Astrocyte (in vitro differentiated cells and primary cell): Measurements from ENCODE around the gene GPLD1. TPM values are rescaled to one million over a fixed set of nuclear protein-coding genes. Genes with fewer than 3 reads are reported as not detected.

ENCODE experiments used
- DNase-seq: peaks from one replicate; pipeline ENCODE4 v3.0.0-alpha.2; 2010; ENCODE audit warnings: low read depth
- FAIRE-seq: peaks from 2 replicates; lab custom pipeline; 2011; peaks lifted over from hg19 to GRCh38; lab: Jason Lieb, UNC
- H2AFZ ChIP-seq: 2 replicates; pipeline ENCODE4 v1.6.0; 2012; ENCODE audit warnings: low read depth, low read length, inconsistent platforms
- H3K27ac ChIP-seq: 2 replicates; pipeline ENCODE4 v1.5.1; 2011; ENCODE audit warnings: low read depth, low read length, inconsistent platforms
- H3K27me3 ChIP-seq: 2 replicates; pipeline ENCODE4 v1.6.0; 2011; ENCODE audit warnings: low read length, inconsistent platforms; ENCODE audit not compliant: insufficient read depth
- H3K36me3 ChIP-seq: 2 replicates; pipeline ENCODE4 v1.5.1; 2011; ENCODE audit warnings: low read length, inconsistent platforms; ENCODE audit not compliant: insufficient read depth
- H3K4me1 ChIP-seq: 2 replicates; pipeline ENCODE4 v1.5.1; 2011; ENCODE audit warnings: low read length, inconsistent platforms; ENCODE audit not compliant: insufficient read depth
- H3K4me2 ChIP-seq: 2 replicates; pipeline ENCODE4 v1.6.0; 2012; ENCODE audit warnings: low read length, inconsistent platforms
- H3K4me3 ChIP-seq: 2 replicates; pipeline ENCODE4 v1.5.1; 2011; ENCODE audit warnings: low read depth, mild to moderate bottlenecking, low read length, inconsistent platforms; ENCODE audit not compliant: insufficient read depth
- H3K79me2 ChIP-seq: 2 replicates; pipeline ENCODE4 v1.6.0; 2012; ENCODE audit warnings: mild to moderate bottlenecking, low read length, inconsistent platforms; ENCODE audit not compliant: insufficient read depth
- H3K9ac ChIP-seq: 2 replicates; pipeline ENCODE4 v1.6.0; 2012; ENCODE audit warnings: mild to moderate bottlenecking, low read length, inconsistent platforms
- H3K9me3 ChIP-seq: 2 replicates; pipeline ENCODE4 v1.5.1; 2012; ENCODE audit warnings: low read depth, mild to moderate bottlenecking, low read length, inconsistent platforms; ENCODE audit not compliant: insufficient read depth
- H4K20me1 ChIP-seq: 2 replicates; pipeline ENCODE4 v1.6.0; 2012; ENCODE audit warnings: low read length, inconsistent platforms; ENCODE audit not compliant: insufficient read depth
- H3K27ac Mint-ChIP-seq: one replicate; pipeline ENCODE4 v1.8.0; 2021; ENCODE audit warnings: mild to moderate bottlenecking, mixed read lengths; ENCODE audit not compliant: unreplicated experiment
- H3K27me3 Mint-ChIP-seq: one replicate; pipeline ENCODE4 v1.8.0; 2021; ENCODE audit warnings: low read depth, mixed read lengths; ENCODE audit not compliant: unreplicated experiment
- H3K36me3 Mint-ChIP-seq: one replicate; pipeline ENCODE4 v1.8.0; 2021; ENCODE audit warnings: low read depth, mixed read lengths; ENCODE audit not compliant: unreplicated experiment
- H3K4me1 Mint-ChIP-seq: one replicate; pipeline ENCODE4 v1.8.0; 2021; ENCODE audit warnings: low read depth, mixed read lengths; ENCODE audit not compliant: unreplicated experiment
- H3K4me3 Mint-ChIP-seq: one replicate; pipeline ENCODE4 v1.8.0; 2021; ENCODE audit warnings: mild to moderate bottlenecking, moderate library complexity, mixed read lengths; ENCODE audit not compliant: unreplicated experiment
- H3K9me3 Mint-ChIP-seq: one replicate; pipeline ENCODE4 v1.8.0; 2021; ENCODE audit warnings: mild to moderate bottlenecking, mixed read lengths; ENCODE audit not compliant: unreplicated experiment
- CTCF ChIP-seq: IDR thresholded peaks from 2 replicates; pipeline ENCODE4 v1.5.1; 2011; ENCODE audit warnings: low read depth, mild to moderate bottlenecking, inconsistent platforms, low read length, moderate library complexity; ENCODE audit not compliant: insufficient read depth
- EZH2 ChIP-seq: IDR thresholded peaks from 2 replicates; pipeline ENCODE4 v1.6.1; 2012; ENCODE audit warnings: mild to moderate bottlenecking, low read length, inconsistent platforms; ENCODE audit not compliant: insufficient read depth
- total RNA-seq: library from RNA; stranded (reverse); gene quantifications from 2 replicates; pipeline ENCODE4 v1.2.1, GENCODE V29; 2021

GPLD1 gene
- total RNA-seq, 1 donor from 2014 or later: 0.75 TPM

GRCh38 chr6:24412294-24412693 is 77.1 kb downstream of the GPLD1 start:
- H3K27me3 Mint-ChIP-seq: no peaks in the 10 kb centered on the region
- Histone ChIP-seq H3K9ac (no peak overlapping the region), H3K27ac (no peak overlapping the region), H3K79me2 (no peaks in the 10 kb centered on the region), H3K9me3 (no peaks in the 10 kb centered on the region), H2AFZ (no peak overlapping the region), H3K4me3 (no peak overlapping the region), H3K4me2 (no peak overlapping the region), H3K36me3 (peaks cover 27% of the 10 kb centered on the region), H3K27me3 (no peaks in the 10 kb centered on the region), H3K4me1 (no peaks in the 10 kb centered on the region), H4K20me1 (peaks cover 10% of the 10 kb centered on the region)
- no peak overlapping the region for H3K27ac Mint-ChIP-seq
- FAIRE-seq (no peak), DNase-seq (no peak)
- peaks cover 14% of the 10 kb centered on the region for H3K36me3 Mint-ChIP-seq
- no peaks in the 10 kb centered on the region for H3K4me1 Mint-ChIP-seq
- no peak overlapping the region for H3K4me3 Mint-ChIP-seq
- H3K9me3 Mint-ChIP-seq: no peaks in the 10 kb centered on the region
- no peak for TF ChIP-seq EZH2
- no peak for TF ChIP-seq CTCF

GRCh38 chr6:24410622-24411021 is 78.8 kb downstream of the GPLD1 start:
- H2AFZ ChIP-seq: no peak overlapping the region
- H3K4me3 ChIP-seq: no peak overlapping the region
- no peaks in the 10 kb centered on the region for H3K4me1 ChIP-seq
- no peaks in the 10 kb centered on the region for H3K27me3 Mint-ChIP-seq
- no peaks in the 10 kb centered on the region for H3K79me2 ChIP-seq
- no peak overlapping the region for H3K9ac ChIP-seq
- peaks cover 10% of the 10 kb centered on the region for H4K20me1 ChIP-seq
- no peak overlapping the region for H3K27ac ChIP-seq
- no peak overlapping the region for H3K4me3 Mint-ChIP-seq
- peaks cover 24% of the 10 kb centered on the region for H3K36me3 ChIP-seq
- no peaks in the 10 kb centered on the region for H3K4me1 Mint-ChIP-seq
- FAIRE-seq: no peak
- no peaks in the 10 kb centered on the region for H3K27me3 ChIP-seq
- no peaks in the 10 kb centered on the region for H3K9me3 ChIP-seq
- peaks cover 14% of the 10 kb centered on the region for H3K36me3 Mint-ChIP-seq
- no peak overlapping the region for H3K27ac Mint-ChIP-seq
- H3K9me3 Mint-ChIP-seq: no peaks in the 10 kb centered on the region
- TF ChIP-seq CTCF (no peak), EZH2 (no peak)
- H3K4me2 ChIP-seq: no peak overlapping the region
- DNase-seq: no peak

GRCh38 chr6:24408719-24409410 is 80.5 kb downstream of the GPLD1 start:
- Histone ChIP-seq H3K4me2 (no peak overlapping the region), H3K36me3 (peaks cover 20% of the 10 kb centered on the region), H3K9me3 (no peaks in the 10 kb centered on the region), H3K4me3 (no peak overlapping the region), H3K9ac (no peak overlapping the region), H3K79me2 (peaks cover 10% of the 10 kb centered on the region), H4K20me1 (peaks cover 12% of the 10 kb centered on the region), H3K27me3 (no peaks in the 10 kb centered on the region), H3K4me1 (no peaks in the 10 kb centered on the region), H3K27ac (no peak overlapping the region), H2AFZ (no peak overlapping the region)
- Mint-ChIP-seq H3K36me3 (peaks cover 14% of the 10 kb centered on the region), H3K27ac (no peak overlapping the region), H3K4me3 (no peak overlapping the region), H3K27me3 (no peaks in the 10 kb centered on the region), H3K4me1 (peaks cover 12% of the 10 kb centered on the region), H3K9me3 (no peaks in the 10 kb centered on the region)
- no peak for DNase-seq
- no peak for FAIRE-seq
- TF ChIP-seq EZH2: no peak
- no peak for TF ChIP-seq CTCF
